ENCODE results near the gene KIF5A. TPM values are rescaled to one million over a fixed set of nuclear protein-coding genes. Genes with fewer than 3 reads are reported as not detected.

Gene KIF5A
- total RNA-seq, 1 donor: 0.36 TPM

DNA sequence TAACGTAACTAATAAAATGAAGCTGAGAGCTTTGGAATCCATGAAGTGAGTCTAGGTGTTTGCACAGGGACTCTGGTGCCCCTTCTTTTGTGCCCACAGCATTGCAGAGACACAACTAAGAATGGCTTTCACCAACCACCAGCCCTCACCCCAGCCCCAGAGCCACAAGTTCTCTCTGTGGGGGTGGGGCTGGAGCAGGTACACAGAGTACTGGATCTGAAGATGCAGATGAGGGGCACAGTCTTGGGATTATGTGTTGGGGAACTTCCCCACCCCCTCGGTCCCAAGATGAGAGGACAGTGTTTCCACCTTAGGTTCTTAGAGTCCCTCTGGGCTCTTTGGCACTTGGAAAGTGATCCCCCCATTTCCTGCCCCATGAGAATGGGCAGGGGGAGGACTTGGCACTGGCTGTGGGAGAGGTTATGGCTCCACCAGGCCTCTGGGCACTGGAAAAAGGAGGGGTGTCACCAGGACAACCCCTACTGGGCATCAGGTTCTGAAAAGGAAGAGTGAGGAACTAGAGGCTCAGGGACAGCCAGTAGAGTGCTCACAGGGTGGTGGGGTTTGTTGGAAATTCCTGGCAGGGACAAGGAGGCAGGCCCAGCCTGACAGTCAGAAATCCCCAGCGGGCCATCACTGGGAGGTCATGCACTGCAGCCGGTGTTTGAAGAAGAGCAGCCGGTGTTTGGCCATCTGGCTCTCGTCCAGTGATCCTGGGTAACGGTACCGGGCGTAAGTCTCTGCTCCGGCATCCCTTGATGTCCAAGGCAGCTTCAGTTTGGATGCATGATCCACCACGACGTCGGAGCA is 76.5 kb downstream of the KIF5A start:
- H3K27me3 ChIP-seq (ENCODE audit: insufficient read depth, low read length): peaks cover 46% of the 10 kb centered on the region
- peak; percentile 74 for DNase-seq (ENCODE audit: insufficient read length, low spot score, missing footprints)
- no peak overlapping the region for H3K27ac ChIP-seq (ENCODE audit: low read depth, low read length)
- H3K79me2 ChIP-seq (ENCODE audit: insufficient read depth, low read length): no peaks in the 10 kb centered on the region
- TF ChIP-seq, protein P1, sequence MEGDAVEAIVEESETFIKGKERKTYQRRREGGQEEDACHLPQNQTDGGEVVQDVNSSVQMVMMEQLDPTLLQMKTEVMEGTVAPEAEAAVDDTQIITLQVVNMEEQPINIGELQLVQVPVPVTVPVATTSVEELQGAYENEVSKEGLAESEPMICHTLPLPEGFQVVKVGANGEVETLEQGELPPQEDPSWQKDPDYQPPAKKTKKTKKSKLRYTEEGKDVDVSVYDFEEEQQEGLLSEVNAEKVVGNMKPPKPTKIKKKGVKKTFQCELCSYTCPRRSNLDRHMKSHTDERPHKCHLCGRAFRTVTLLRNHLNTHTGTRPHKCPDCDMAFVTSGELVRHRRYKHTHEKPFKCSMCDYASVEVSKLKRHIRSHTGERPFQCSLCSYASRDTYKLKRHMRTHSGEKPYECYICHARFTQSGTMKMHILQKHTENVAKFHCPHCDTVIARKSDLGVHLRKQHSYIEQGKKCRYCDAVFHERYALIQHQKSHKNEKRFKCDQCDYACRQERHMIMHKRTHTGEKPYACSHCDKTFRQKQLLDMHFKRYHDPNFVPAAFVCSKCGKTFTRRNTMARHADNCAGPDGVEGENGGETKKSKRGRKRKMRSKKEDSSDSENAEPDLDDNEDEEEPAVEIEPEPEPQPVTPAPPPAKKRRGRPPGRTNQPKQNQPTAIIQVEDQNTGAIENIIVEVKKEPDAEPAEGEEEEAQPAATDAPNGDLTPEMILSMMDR (IDR thresholded peaks at IDR 0.05; ENCODE audit: extremely low read depth, low read depth, low read length): no peak
- no peaks in the 10 kb centered on the region for H3K9me3 ChIP-seq (ENCODE audit: low read depth, low read length)
- no peak overlapping the region for H3K4me2 ChIP-seq (ENCODE audit: insufficient read depth, low read length)
- H4K20me1 ChIP-seq (ENCODE audit: insufficient read depth, low read length): no peaks in the 10 kb centered on the region
- peaks cover 4% of the 10 kb centered on the region for H3K4me1 ChIP-seq (ENCODE audit: insufficient read depth, low read length)
- no peaks in the 10 kb centered on the region for H3K36me3 ChIP-seq (ENCODE audit: insufficient read depth, low read length)
- H2AFZ ChIP-seq (ENCODE audit: low read length): no peak overlapping the region
- H3K4me3 ChIP-seq (ENCODE audit: insufficient read depth, low read length): no peak overlapping the region

GRCh38 chr12:57626921-57627445 is 77.1 kb downstream of the KIF5A start:
- H3K9me3 ChIP-seq (ENCODE audit: low read depth, low read length): no peaks in the 10 kb centered on the region
- H4K20me1 ChIP-seq (ENCODE audit: insufficient read depth, low read length): no peaks in the 10 kb centered on the region
- no peak overlapping the region for H3K27ac ChIP-seq (ENCODE audit: low read depth, low read length)
- H3K79me2 ChIP-seq (ENCODE audit: insufficient read depth, low read length): no peaks in the 10 kb centered on the region
- H3K4me2 ChIP-seq (ENCODE audit: insufficient read depth, low read length): no peak overlapping the region
- DNase-seq (ENCODE audit: insufficient read length, low spot score, missing footprints): peak; percentile 47
- H2AFZ ChIP-seq (ENCODE audit: low read length): no peak overlapping the region
- peaks cover 46% of the 10 kb centered on the region for H3K27me3 ChIP-seq (ENCODE audit: insufficient read depth, low read length)
- H3K4me3 ChIP-seq (ENCODE audit: insufficient read depth, low read length): no peak overlapping the region
- TF ChIP-seq, protein P1 (IDR thresholded peaks at IDR 0.05; ENCODE audit: extremely low read depth, low read depth, low read length): no peak
- no peaks in the 10 kb centered on the region for H3K4me1 ChIP-seq (ENCODE audit: insufficient read depth, low read length)
- H3K36me3 ChIP-seq (ENCODE audit: insufficient read depth, low read length): no peaks in the 10 kb centered on the region

DNA sequence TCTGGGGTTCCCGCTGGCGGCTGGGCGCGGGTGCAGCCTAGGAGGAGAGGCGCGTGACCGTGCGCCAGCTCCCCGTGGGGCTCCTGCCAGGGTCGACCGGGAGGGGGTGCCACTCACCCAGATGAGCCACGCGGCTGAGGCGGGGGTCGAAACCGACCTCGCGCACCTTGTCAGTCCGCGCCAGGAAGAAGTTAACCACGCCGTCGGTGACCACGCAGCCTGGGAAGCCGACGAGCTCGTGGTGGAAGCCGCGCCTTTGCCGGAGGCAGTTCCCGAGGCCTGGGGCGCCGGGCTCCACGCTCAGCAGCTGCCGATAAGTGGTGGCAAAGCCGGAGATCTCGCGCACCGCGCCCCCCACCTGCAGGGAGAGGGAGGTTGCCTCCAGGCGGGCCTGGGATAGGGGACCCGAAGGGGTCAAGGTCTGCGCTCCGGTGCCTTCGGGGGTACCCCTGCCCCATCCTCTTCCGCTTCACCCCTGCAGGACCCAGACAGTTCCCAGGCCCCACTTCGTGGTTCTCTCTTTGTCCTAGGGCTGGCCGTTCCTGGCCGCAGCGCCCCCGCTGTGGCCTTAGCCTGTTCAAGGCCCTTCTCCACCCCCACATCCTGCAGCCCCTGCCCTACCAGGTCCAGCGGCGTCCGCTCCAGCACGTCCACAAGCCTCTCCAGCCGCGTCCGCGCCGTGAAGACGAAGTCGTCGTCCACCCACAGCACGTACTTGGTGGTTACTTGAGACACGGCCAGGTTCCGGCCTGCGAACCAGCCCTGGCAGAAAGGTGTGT is 77.8 kb downstream of the KIF5A start:
- Histone ChIP-seq H3K4me2 (ENCODE audit: insufficient read depth, low read length) (no peak overlapping the region), H4K20me1 (ENCODE audit: insufficient read depth, low read length) (no peaks in the 10 kb centered on the region), H3K27ac (ENCODE audit: low read depth, low read length) (no peak overlapping the region), H3K79me2 (ENCODE audit: insufficient read depth, low read length) (no peaks in the 10 kb centered on the region), H3K4me3 (ENCODE audit: insufficient read depth, low read length) (no peak overlapping the region), H3K9me3 (ENCODE audit: low read depth, low read length) (no peaks in the 10 kb centered on the region), H3K4me1 (ENCODE audit: insufficient read depth, low read length) (no peaks in the 10 kb centered on the region), H3K27me3 (ENCODE audit: insufficient read depth, low read length) (peaks cover 46% of the 10 kb centered on the region), H3K36me3 (ENCODE audit: insufficient read depth, low read length) (no peaks in the 10 kb centered on the region), H2AFZ (ENCODE audit: low read length) (no peak overlapping the region)
- TF ChIP-seq, protein P1 (IDR thresholded peaks at IDR 0.05; ENCODE audit: extremely low read depth, low read depth, low read length): no peak
- DNase-seq (ENCODE audit: insufficient read length, low spot score, missing footprints): peak; percentile 61
